ENCODE data around the gene XYLT1. TPM values are rescaled to one million over a fixed set of nuclear protein-coding genes. Genes with fewer than 3 reads are reported as not detected.

Gene XYLT1
- total RNA-seq, 1 experiment from 2014 or later: 1.7 TPM

DNA sequence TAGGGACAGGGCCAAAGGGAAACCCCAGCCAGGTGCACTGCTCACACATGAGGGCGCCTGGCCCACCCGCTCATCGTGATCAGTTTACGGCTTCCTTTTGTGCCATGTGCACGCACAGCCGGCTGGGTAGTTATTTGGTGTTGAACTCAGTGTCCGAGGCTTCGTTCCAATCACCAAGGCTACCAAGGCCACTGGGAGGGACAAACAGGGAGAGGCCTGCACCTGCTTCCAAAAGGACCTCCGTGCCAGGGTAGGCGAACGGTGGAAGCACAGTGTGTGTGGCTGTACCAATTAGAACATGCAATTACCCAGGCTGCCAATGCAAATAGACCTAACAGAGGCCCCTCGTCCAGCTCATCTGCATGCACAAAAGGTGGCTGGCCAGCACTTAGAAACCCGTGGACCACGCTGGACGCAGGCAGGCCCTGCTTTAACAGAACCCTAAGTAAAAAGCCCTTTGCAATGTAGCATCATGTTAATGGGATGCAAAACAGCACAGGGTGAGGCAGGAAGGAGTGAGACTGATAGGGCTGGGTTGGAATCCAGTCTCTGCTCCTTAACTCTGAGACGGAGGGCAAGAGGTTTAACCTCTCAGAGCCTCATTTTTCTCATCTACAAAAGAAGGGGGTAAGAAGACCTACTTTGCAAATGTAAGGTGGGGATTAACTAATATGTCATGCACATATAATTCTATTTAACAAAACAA is 204.0 kb downstream of the XYLT1 start:
- DNase-seq: no peak
- BruUV-seq (replicated peaks): no TSS peak
- Histone ChIP-seq H3K4me2 (no peak overlapping the region), H3K27ac (no peak overlapping the region), H4K20me1 (ENCODE audit: insufficient read depth) (no peaks in the 10 kb centered on the region), H3K79me2 (ENCODE audit: low read depth) (no peaks in the 10 kb centered on the region), H2AFZ (no peak overlapping the region), H3K27me3 (ENCODE audit: insufficient read depth, low read depth) (no peaks in the 10 kb centered on the region), H3K36me3 (ENCODE audit: low read depth) (no peaks in the 10 kb centered on the region), H3K4me1 (replicated peaks; ENCODE audit: insufficient read depth) (no peaks in the 10 kb centered on the region), H3K9me2 (ENCODE audit: insufficient read depth) (no peaks in the 10 kb centered on the region), H3K9me3 (ENCODE audit: insufficient read depth, low read depth) (no peaks in the 10 kb centered on the region), H3K4me3 (no peak overlapping the region), H3F3A (ENCODE audit: insufficient read depth, low read depth) (no peaks in the 10 kb centered on the region)
- ChIA-PET CTCF (no interaction called here), POLR2A (ENCODE audit: unreplicated experiment) (no interaction called here)
- intact Hi-C loops (cut with micrococcal nuclease; ENCODE audit: unreplicated experiment): no loop called here
- no peak for TF ChIP-seq EZH2 (IDR thresholded peaks at IDR 0.05; ENCODE audit: low read depth)
- TF ChIP-seq, protein P1, sequence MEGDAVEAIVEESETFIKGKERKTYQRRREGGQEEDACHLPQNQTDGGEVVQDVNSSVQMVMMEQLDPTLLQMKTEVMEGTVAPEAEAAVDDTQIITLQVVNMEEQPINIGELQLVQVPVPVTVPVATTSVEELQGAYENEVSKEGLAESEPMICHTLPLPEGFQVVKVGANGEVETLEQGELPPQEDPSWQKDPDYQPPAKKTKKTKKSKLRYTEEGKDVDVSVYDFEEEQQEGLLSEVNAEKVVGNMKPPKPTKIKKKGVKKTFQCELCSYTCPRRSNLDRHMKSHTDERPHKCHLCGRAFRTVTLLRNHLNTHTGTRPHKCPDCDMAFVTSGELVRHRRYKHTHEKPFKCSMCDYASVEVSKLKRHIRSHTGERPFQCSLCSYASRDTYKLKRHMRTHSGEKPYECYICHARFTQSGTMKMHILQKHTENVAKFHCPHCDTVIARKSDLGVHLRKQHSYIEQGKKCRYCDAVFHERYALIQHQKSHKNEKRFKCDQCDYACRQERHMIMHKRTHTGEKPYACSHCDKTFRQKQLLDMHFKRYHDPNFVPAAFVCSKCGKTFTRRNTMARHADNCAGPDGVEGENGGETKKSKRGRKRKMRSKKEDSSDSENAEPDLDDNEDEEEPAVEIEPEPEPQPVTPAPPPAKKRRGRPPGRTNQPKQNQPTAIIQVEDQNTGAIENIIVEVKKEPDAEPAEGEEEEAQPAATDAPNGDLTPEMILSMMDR (conservative IDR thresholded peaks at IDR 0.05): no peak

DNA sequence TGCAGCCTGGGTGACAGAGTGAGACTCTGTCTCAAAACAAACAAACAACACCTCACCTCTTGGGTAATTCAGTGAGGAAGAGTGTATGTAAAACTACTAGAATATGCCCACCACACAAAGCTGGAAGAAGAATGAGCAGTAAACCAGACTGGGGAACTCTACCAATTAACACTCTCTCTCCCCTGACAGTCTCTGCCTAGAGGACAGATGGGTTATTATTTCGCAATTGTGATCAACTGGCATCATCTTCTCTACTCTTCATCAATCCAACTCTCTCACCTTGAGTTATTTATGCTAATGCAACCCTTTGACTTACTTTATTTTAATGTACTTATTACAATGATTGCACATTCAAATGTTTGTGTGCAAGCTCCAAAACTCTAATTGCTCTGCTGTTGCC is 205.6 kb downstream of the XYLT1 start:
- ChIA-PET POLR2A (ENCODE audit: unreplicated experiment) (no interaction called here), CTCF (no interaction called here)
- no TSS peak for BruUV-seq (replicated peaks)
- Histone ChIP-seq H3K4me3 (no peak overlapping the region), H2AFZ (no peak overlapping the region), H3K27ac (no peak overlapping the region), H3K27me3 (ENCODE audit: insufficient read depth, low read depth) (no peaks in the 10 kb centered on the region), H3K9me2 (ENCODE audit: insufficient read depth) (no peaks in the 10 kb centered on the region), H3K4me1 (replicated peaks; ENCODE audit: insufficient read depth) (no peaks in the 10 kb centered on the region), H4K20me1 (ENCODE audit: insufficient read depth) (no peaks in the 10 kb centered on the region), H3K79me2 (ENCODE audit: low read depth) (no peaks in the 10 kb centered on the region), H3F3A (ENCODE audit: insufficient read depth, low read depth) (no peaks in the 10 kb centered on the region), H3K4me2 (no peak overlapping the region), H3K9me3 (ENCODE audit: insufficient read depth, low read depth) (no peaks in the 10 kb centered on the region), H3K36me3 (ENCODE audit: low read depth) (no peaks in the 10 kb centered on the region)
- no peak for TF ChIP-seq EZH2 (IDR thresholded peaks at IDR 0.05; ENCODE audit: low read depth)
- TF ChIP-seq, protein P1 (conservative IDR thresholded peaks at IDR 0.05): no peak
- intact Hi-C loops (cut with micrococcal nuclease; ENCODE audit: unreplicated experiment): no loop called here
- no peak for DNase-seq

DNA sequence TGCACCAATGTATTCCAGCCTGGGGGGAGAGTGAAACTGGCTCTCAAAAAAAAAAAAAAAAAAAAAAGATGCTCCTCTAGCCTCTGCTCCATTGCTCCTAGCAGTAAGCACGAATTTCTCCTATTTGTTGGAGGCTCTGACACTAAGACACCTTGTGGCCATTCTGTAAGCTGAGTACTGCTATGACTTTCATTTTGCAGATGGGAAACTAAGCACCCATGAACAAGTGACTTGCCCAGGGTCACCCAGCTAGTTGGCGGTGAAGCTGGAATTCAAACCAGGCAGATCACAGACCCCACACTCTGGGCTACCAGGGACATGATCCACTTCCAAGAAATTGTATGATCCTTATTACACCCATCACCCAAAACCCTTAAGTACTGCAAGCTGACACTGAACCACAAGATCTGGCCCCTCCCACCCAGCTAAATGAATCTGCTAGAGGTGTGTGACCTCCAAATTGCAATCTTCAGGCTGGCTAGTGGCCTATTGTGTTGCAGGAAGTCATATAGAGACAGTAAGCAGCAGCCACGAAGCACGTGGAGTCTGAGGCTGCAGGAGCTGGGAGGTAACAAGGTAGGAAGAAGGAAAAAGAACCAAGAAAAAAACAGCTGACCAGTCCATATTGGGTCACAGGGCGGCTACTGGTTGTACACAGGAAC is 209.4 kb downstream of the XYLT1 start:
- H3K36me3 ChIP-seq (ENCODE audit: low read depth): no peaks in the 10 kb centered on the region
- intact Hi-C loops (cut with micrococcal nuclease; ENCODE audit: unreplicated experiment): no loop called here

More for the DNA sequence above, 209.4 kb downstream of the XYLT1 start:
- Histone ChIP-seq H3K79me2 (ENCODE audit: low read depth) (no peaks in the 10 kb centered on the region), H3K4me2 (no peak overlapping the region), H3F3A (ENCODE audit: insufficient read depth, low read depth) (no peaks in the 10 kb centered on the region), H3K27ac (no peak overlapping the region), H2AFZ (no peak overlapping the region), H4K20me1 (ENCODE audit: insufficient read depth) (no peaks in the 10 kb centered on the region), H3K27me3 (ENCODE audit: insufficient read depth, low read depth) (peaks cover 16% of the 10 kb centered on the region), H3K9me3 (ENCODE audit: insufficient read depth, low read depth) (no peaks in the 10 kb centered on the region), H3K9me2 (ENCODE audit: insufficient read depth) (no peaks in the 10 kb centered on the region), H3K4me1 (replicated peaks; ENCODE audit: insufficient read depth) (no peaks in the 10 kb centered on the region), H3K4me3 (no peak overlapping the region)
- TF ChIP-seq, protein P1 (conservative IDR thresholded peaks at IDR 0.05): no peak
- no peak for TF ChIP-seq EZH2 (IDR thresholded peaks at IDR 0.05; ENCODE audit: low read depth)
- BruUV-seq (replicated peaks): no TSS peak
- CTCF ChIA-PET: interaction anchor here (0.6 kb wide), 1 partner anchor 15 kb away, joined by 3 read pairs; no protein-coding TSS in a partner anchor
- POLR2A ChIA-PET (ENCODE audit: unreplicated experiment): no interaction called here
- DNase-seq: no peak

Data from PC-9 (cell line).